GM12878 (cell line): ENCODE results near the gene MAPK8IP1. TPM values are rescaled to one million over a fixed set of nuclear protein-coding genes. Genes with fewer than 3 reads are reported as not detected.

Experiments
- ATAC-seq: fragments of 200-7000 bp; cut with Tn5 transposase; 3 replicates; pipeline ENCODE4 v1.9.1; 2020; ENCODE audit warnings: mild to moderate bottlenecking, moderate library complexity
- BruUV-seq: library from RNA; stranded (reverse); fragments of 400-500 nt; replicated peaks from 2 replicates; lab custom pipeline; 2021; lab: Mats Ljungman, UMichigan
- CTCF ChIA-PET: fragments of 300-600 bp; sonication (Branson Sonifier 250); formaldehyde crosslinking; extraction: SDS; loops from one replicate; lab custom pipeline; 2021; ENCODE audit warnings: inconsistent platforms; lab: Yijun Ruan, JAX
- POLR2A ChIA-PET: fragments of 350-600 bp; formaldehyde crosslinking; extraction: SDS; loops from one replicate; lab custom pipeline; 2021; ENCODE audit warnings: inconsistent platforms; lab: Charles Lee
- RAD21 ChIA-PET: fragments of 300-600 bp; sonication (Branson Sonifier 250); formaldehyde crosslinking; loops from one replicate; lab custom pipeline; 2023; ENCODE audit warnings: antibody characterized with exemption; ENCODE audit not compliant: unreplicated experiment; lab: Charles Lee
- SMC1A ChIA-PET: fragments of 300-600 bp; sonication (Branson Sonifier 250); formaldehyde crosslinking; loops from one replicate; lab custom pipeline; 2023; ENCODE audit not compliant: unreplicated experiment, uncharacterized antibody; lab: Charles Lee
- DNase-seq: peaks from one replicate; pipeline ENCODE4 v3.0.0-alpha.2; 2011; ENCODE audit warnings: low read depth, low spot score
- FAIRE-seq: peaks from 3 replicates; lab custom pipeline; 2011; peaks lifted over from hg19 to GRCh38; lab: Jason Lieb, UNC
- H2AFZ ChIP-seq: 2 replicates; pipeline ENCODE4 v1.6.0; 2011; ENCODE audit warnings: low read depth, low read length, control low read depth; ENCODE audit not compliant: control insufficient read depth
- H3K27ac ChIP-seq: 2 replicates; pipeline ENCODE4 v1.5.1; 2011; ENCODE audit warnings: control low read depth; ENCODE audit not compliant: control insufficient read depth, insufficient read depth
- H3K27me3 ChIP-seq, 2 experiments: replicated peaks in 1 of 2; 2 replicates each; pipeline versions ENCODE4 v1.6.0 to v1.6.1; 2011; ENCODE audit warnings: low read length in 1 of 2; ENCODE audit not compliant: control insufficient read depth in 2 of 2, insufficient read depth in 2 of 2
- H3K36me3 ChIP-seq, 2 experiments: 2 replicates each; pipeline ENCODE4 v1.5.1; 2011; ENCODE audit warnings: low read length in 1 of 2; ENCODE audit not compliant: control insufficient read depth in 2 of 2, insufficient read depth in 2 of 2
- H3K4me1 ChIP-seq: 2 replicates; pipeline ENCODE4 v1.6.1; 2011; ENCODE audit warnings: mild to moderate bottlenecking, low read length, moderate library complexity, mixed read lengths; ENCODE audit not compliant: control insufficient read depth, insufficient read depth
- H3K4me2 ChIP-seq: 2 replicates; pipeline ENCODE4 v1.6.0; 2011; ENCODE audit warnings: control low read depth; ENCODE audit not compliant: control insufficient read depth, insufficient read depth
- H3K4me3 ChIP-seq: fragments of 200-600 bp; sonication (generic); 2 replicates; pipeline ENCODE4 v1.5.1; 2016
- H3K79me2 ChIP-seq: 2 replicates; pipeline ENCODE4 v1.6.0; 2011; ENCODE audit warnings: low read length; ENCODE audit not compliant: control insufficient read depth, insufficient read depth
- H3K9ac ChIP-seq: 2 replicates; pipeline ENCODE4 v1.8.0; 2011; ENCODE audit warnings: low read length, control low read depth, mixed read lengths; ENCODE audit not compliant: control insufficient read depth, insufficient read depth
- H3K9me3 ChIP-seq: replicated peaks from 3 replicates; pipeline ENCODE4 v1.5.1; 2011; ENCODE audit warnings: mild to moderate bottlenecking, low read length; ENCODE audit not compliant: control insufficient read depth, insufficient read depth
- H4K20me1 ChIP-seq: 2 replicates; pipeline ENCODE4 v1.6.0; 2011; ENCODE audit not compliant: control insufficient read depth, insufficient read depth
- CBX3 ChIP-seq: fragments of 200-600 bp; sonication (generic); IDR thresholded peaks from 2 replicates; pipeline ENCODE4 v1.6.1; 2016; ENCODE audit warnings: low read depth, borderline replicate concordance
- CHD1 ChIP-seq: IDR thresholded peaks from 2 replicates; pipeline ENCODE4 v1.6.1; 2012; ENCODE audit warnings: low read depth, low read length, improper control_type of control experiment
- CREB1 ChIP-seq: IDR thresholded peaks from 2 replicates; pipeline ENCODE4 v1.6.1; 2012; ENCODE audit warnings: low read depth, mild to moderate bottlenecking, inconsistent platforms
- EGR1 ChIP-seq, 2 experiments: IDR thresholded peaks; 1 replicate in 1 of 2; 2 replicates in 1 of 2; pipeline ENCODE4 v1.6.1; 2011 to 2012; ENCODE audit warnings: low read depth in 2 of 2, low read length in 2 of 2, borderline replicate concordance in 1 of 2, mild to moderate bottlenecking in 1 of 2, moderate library complexity in 1 of 2
- RAD51 ChIP-seq: fragments of 450-650 bp; IDR thresholded peaks from 2 replicates; pipeline ENCODE4 v1.6.1; 2016; ENCODE audit warnings: moderate library complexity, mild to moderate bottlenecking, inconsistent platforms
- RUNX3 ChIP-seq: IDR thresholded peaks from 2 replicates; pipeline ENCODE4 v1.6.1; 2012; ENCODE audit warnings: low read length, inconsistent platforms
- SMAD5 ChIP-seq: IDR thresholded peaks from 2 replicates; pipeline ENCODE4 v1.6.1; 2016; ENCODE audit warnings: antibody characterized with exemption, low read depth
- SMC3 ChIP-seq: IDR thresholded peaks from 2 replicates; pipeline ENCODE4 v1.6.1; 2011; ENCODE audit warnings: low read length, improper control_type of control experiment, borderline replicate concordance
- WGBS: methylation state at CpG from one replicate; pipeline ENCODE4 v1.1.6; 2016; ENCODE audit warnings: low lambda C conversion rate; ENCODE audit not compliant: insufficient replicate concordance, insufficient coverage; ENCODE audit errors: missing lambda C conversion rate; 5-methylcytosine and 5-hydroxymethylcytosine counted together
- in situ Hi-C: fragments of 300-500 bp; cut with MboI; formaldehyde crosslinking; loops from 9 replicates; pipeline ENCODE4 v1.14.3; 2018; ENCODE audit warnings: mixed read lengths
- intact Hi-C: fragments of 100-400 bp; cut with micrococcal nuclease; formaldehyde crosslinking; loops from one replicate; pipeline ENCODE4 v1.14.2; 2022; ENCODE audit not compliant: unreplicated experiment
- polyA plus RNA-seq, 11 experiments: library from polyadenylated mRNA; depleted of rRNA in 4 of 11; unstranded in 6 of 11; stranded (reverse) in 5 of 11; fragments of >200 nt; fragmentation: Nextera tagmentation in 4 of 11; fragmentation: Illumina TruSeq in 1 of 11; extraction: Ambion mirVana in 4 of 11; extraction: Trizol in 1 of 11; gene quantifications; 1 replicate in 1 of 11; 2 replicates in 10 of 11; pipeline versions ENCODE4 v1.2.1 to v1.2.3, GENCODE V29; 2011 to 2016; ENCODE audit warnings: inconsistent platforms in 2 of 11, missing spikeins in 2 of 11, low read depth in 1 of 11
- total RNA-seq, 4 experiments: library from RNA; depleted of rRNA in 3 of 4; stranded (reverse); fragments of >200 nt in 3 of 4; fragmentation: Illumina TruSeq in 1 of 4; extraction: Trizol in 1 of 4; gene quantifications; 2 replicates each; pipeline versions ENCODE4 v1.2.1 to v1.2.3, GENCODE V29; 2013 to 2021
- TF ChIP-seq, protein P1 (sequence below): IDR thresholded peaks from 2 replicates; pipeline ENCODE4 v1.6.1; 2012; ENCODE audit warnings: mild to moderate bottlenecking, low read depth, low read length

Gene MAPK8IP1
- total and polyA plus RNA-seq, 10 of the 15 experiments (the other 5 are each of a cell fraction or from before 2014, with no cell fraction given): 0.04 to 0.44 (median 0.11) TPM; not detected in 2

DNA sequence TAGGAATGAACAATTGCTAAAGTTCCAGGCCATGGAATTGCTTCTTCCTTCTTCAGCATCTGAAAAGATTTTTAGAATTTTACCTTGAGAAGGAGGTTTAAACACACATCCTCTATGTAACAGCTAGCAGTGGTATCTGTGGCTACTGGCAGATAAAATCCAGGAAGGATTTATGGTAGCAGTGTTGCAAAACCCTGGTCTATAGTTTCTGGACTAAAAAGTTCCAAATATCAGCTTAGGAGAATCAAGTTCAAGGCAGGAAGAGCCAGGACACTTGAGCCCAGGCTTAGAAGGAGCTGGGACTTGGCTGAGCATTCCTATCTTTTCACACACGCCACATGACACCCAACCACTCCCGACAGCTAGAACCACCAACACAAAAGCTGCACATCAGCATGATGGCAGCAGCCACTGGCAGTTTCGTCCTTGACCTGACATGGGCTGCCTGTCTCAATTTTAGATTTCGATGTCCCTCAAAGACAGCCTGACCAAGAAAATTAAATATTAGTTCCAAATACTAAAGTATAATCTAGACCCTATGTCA lies 51.1 kb downstream of the MAPK8IP1 start (continued):
- TF ChIP-seq RUNX3 (no peak), CBX3 (no peak), RAD51 (no peak)

DNA sequence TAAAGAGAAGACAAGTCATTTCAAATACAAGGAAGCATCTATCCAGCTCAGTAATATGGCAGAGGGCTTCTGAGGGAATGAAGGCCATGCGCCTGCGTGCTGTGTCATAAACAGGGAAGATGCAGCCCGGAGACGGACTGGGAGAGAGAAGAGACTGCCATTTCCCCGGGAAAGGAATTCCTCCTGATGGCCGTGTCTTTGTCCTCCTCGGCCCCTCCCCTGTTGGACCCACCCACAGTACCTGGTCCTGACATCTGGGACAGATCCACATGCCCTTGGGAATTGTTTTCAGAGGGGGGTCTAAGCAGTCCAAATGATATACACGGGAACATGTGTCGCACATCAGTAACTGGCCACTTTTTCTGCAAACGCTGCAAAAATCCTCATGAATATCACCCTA lies 52.5 kb downstream of the MAPK8IP1 start:
- ChIA-PET SMC1A (interaction anchor here (1.2 to 3.0 kb wide), 3 partner anchors 8 to 28 kb away, joined by 5 to 13 read pairs (median 7); partner anchors contain the start of gene PEX16), CTCF (interaction anchor here (3.3 kb wide), 1 partner anchor 27 kb away, joined by 21 read pairs; no protein-coding TSS in a partner anchor), POLR2A (interaction anchor here (1.1 to 2.4 kb wide), 3 partner anchors 7 to 908 kb away, joined by 3 to 19 read pairs (median 8); partner anchors contain the start of genes CKAP5 and PEX16), RAD21 (interaction anchor here (0.6 to 2.2 kb wide), 3 partner anchors 8 to 92 kb away, joined by 3 to 11 read pairs (median 3); partner anchors contain the start of gene PEX16)
- no peak overlapping the region for H2AFZ ChIP-seq
- H3K27ac ChIP-seq: no peak overlapping the region
- H3K4me1 ChIP-seq: peaks cover 27% of the 10 kb centered on the region
- H3K4me3 ChIP-seq: no peak overlapping the region
- no peaks in the 10 kb centered on the region for H3K27me3 ChIP-seq
- no peak overlapping the region for H3K9ac ChIP-seq
- H3K36me3 ChIP-seq: peaks cover 8 to 9% of the 10 kb centered on the region in 2 experiments; a peak in 3 of 4 replicates
- H3K9me3 ChIP-seq: no peaks in the 10 kb centered on the region
- no peak overlapping the region for H3K4me2 ChIP-seq
- ATAC-seq (no peak), FAIRE-seq (no peak), DNase-seq (no peak)
- TF ChIP-seq SMC3 (no peak), SMAD5 (no peak), CHD1 (no peak), EGR1 (IDR thresholded peaks at IDR 0.05; ENCODE audit: borderline replicate concordance in 1 of 2, low read depth in 2 of 2, low read length in 2 of 2) (no peak), CREB1 (no peak)
- TF ChIP-seq, protein P1, sequence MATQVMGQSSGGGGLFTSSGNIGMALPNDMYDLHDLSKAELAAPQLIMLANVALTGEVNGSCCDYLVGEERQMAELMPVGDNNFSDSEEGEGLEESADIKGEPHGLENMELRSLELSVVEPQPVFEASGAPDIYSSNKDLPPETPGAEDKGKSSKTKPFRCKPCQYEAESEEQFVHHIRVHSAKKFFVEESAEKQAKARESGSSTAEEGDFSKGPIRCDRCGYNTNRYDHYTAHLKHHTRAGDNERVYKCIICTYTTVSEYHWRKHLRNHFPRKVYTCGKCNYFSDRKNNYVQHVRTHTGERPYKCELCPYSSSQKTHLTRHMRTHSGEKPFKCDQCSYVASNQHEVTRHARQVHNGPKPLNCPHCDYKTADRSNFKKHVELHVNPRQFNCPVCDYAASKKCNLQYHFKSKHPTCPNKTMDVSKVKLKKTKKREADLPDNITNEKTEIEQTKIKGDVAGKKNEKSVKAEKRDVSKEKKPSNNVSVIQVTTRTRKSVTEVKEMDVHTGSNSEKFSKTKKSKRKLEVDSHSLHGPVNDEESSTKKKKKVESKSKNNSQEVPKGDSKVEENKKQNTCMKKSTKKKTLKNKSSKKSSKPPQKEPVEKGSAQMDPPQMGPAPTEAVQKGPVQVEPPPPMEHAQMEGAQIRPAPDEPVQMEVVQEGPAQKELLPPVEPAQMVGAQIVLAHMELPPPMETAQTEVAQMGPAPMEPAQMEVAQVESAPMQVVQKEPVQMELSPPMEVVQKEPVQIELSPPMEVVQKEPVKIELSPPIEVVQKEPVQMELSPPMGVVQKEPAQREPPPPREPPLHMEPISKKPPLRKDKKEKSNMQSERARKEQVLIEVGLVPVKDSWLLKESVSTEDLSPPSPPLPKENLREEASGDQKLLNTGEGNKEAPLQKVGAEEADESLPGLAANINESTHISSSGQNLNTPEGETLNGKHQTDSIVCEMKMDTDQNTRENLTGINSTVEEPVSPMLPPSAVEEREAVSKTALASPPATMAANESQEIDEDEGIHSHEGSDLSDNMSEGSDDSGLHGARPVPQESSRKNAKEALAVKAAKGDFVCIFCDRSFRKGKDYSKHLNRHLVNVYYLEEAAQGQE: no peak
- intact Hi-C loops (no loop called here), in situ Hi-C loops (no loop called here)
- H4K20me1 ChIP-seq: no peaks in the 10 kb centered on the region
- WGBS: 96% methylated on average over 10 of the region's 10 CpGs
- H3K79me2 ChIP-seq: no peaks in the 10 kb centered on the region
- no TSS peak for BruUV-seq
